ENCODE results near the gene ZNF768.

DNA sequence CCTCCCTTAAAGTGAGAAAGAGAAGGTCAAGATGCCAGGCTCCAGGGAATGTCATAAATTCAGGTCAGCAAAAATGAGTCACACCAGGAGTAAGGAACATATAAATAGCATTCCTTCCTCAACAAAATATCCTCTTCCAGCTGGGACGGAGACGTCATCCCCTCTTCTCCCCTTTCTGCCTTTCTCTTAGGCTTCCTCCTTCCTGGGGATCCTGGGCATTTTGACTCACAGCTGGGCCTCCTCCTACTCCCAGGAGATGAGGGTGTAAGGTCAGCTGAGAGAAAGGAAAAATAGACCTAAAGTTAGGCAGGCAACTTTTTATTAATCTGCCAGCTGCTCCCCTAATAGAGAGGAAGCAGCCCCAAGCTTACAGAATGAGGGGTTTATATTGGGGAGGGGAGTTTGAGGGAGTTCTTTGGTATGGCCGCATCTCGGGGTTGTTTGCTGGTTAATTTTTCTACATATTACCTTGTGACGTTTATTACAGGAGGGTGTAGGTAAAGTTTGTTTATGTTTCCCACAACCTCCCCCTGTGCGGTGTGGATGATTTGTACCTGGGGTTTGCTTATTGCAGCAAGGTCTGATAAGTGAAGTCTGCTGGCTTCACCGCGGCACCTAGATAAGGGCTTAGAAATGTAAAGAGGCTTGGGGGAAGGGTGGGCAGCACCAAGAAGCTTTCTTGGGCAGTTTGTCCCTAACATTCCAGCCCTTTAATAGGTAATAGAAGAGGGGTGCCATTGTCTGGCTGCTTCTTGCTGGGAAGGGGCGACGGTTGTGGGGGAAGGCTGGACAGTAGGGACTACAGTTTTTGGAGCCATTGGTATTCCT, 15.3 kb upstream of the ZNF768 start:
- TF ChIP-seq GATA2 (IDR thresholded peaks at IDR 0.05; ENCODE audit: low read depth, low read length): no peak
- TF ChIP-seq GATA3 (IDR thresholded peaks at IDR 0.05; ENCODE audit: low read depth, low read length): no peak
